A549 (cell line): ENCODE data around the gene EMILIN1. TPM values are rescaled to one million over a fixed set of nuclear protein-coding genes. Genes with fewer than 3 reads are reported as not detected.
"Not testable (repeated sequence)": the region's sequence is repeated elsewhere in the genome, so short reads cannot be mapped to it uniquely, and the experiment has no call there.

Source experiments
- ATAC-seq, 2 experiments: fragments of 200-7000 bp in 1 of 2; fragments of >200 bp in 1 of 2; cut with Nextera tagmentation in 1 of 2; cut with Tn5 transposase in 1 of 2; 3 replicates each; pipeline versions ENCODE4 v1.8.0 to v1.9.1; 2018 to 2020; ENCODE audit warnings: mild to moderate bottlenecking in 1 of 2, moderate library complexity in 1 of 2
- CTCF ChIA-PET: fragments of 300-600 bp; sonication (Branson Sonifier 250); formaldehyde crosslinking; extraction: SDS; loops from one replicate; lab custom pipeline; 2021; ENCODE audit warnings: antibody characterized with exemption, inconsistent platforms; lab: Yijun Ruan, JAX
- POLR2A ChIA-PET: fragments of 350-600 bp; formaldehyde crosslinking; extraction: SDS; loops from one replicate; lab custom pipeline; 2021; ENCODE audit warnings: antibody characterized with exemption, inconsistent platforms; lab: Yijun Ruan, JAX
- DNase-seq, 2 experiments: peaks; one replicate each; pipeline versions ENCODE4 v3.0.0 to v3.0.0-alpha.2; 2011 to 2016; ENCODE audit warnings: low read depth in 1 of 2, low spot score in 1 of 2
- FAIRE-seq: peaks from 2 replicates; lab custom pipeline; 2011; peaks lifted over from hg19 to GRCh38; lab: Jason Lieb, UNC
- H3K27ac ChIP-seq, 2 experiments: fragments of >200 bp; sonication (Bioruptor Twin); formaldehyde crosslinking; 3 replicates each; pipeline ENCODE4 v1.5.1; 2016 to 2017
- H3K4me1 ChIP-seq: fragments of >200 bp; sonication (Bioruptor Twin); formaldehyde crosslinking; 3 replicates; pipeline ENCODE4 v1.6.1; 2016
- H3K4me2 ChIP-seq: fragments of >200 bp; sonication (Bioruptor Twin); formaldehyde crosslinking; 3 replicates; pipeline ENCODE4 v1.6.1; 2016
- H3K4me3 ChIP-seq: fragments of >200 bp; sonication (Bioruptor Twin); formaldehyde crosslinking; 3 replicates; pipeline ENCODE4 v1.5.1; 2016
- H3K9me3 ChIP-seq: fragments of >200 bp; sonication (Bioruptor Twin); formaldehyde crosslinking; 3 replicates; pipeline ENCODE4 v1.6.1; 2016
- CEBPB ChIP-seq, 2 experiments: fragments of >200 bp in 1 of 2; sonication (Bioruptor Twin) in 1 of 2; formaldehyde crosslinking in 1 of 2; IDR thresholded peaks; 2 replicates each; pipeline ENCODE4 v1.6.1; 2012 to 2016
- CHD4 ChIP-seq: fragments of 200-600 bp; sonication (generic); IDR thresholded peaks from 2 replicates; pipeline ENCODE4 v1.6.1; 2016; ENCODE audit warnings: antibody characterized with exemption, mild to moderate bottlenecking, borderline replicate concordance
- EHF ChIP-seq: fragments of 250-450 bp; sonication (Bioruptor Pico); IDR thresholded peaks from 2 replicates; pipeline ENCODE4 v1.5.0; 2020; ENCODE audit warnings: mild to moderate bottlenecking
- EHMT2 ChIP-seq: fragments of 200-600 bp; sonication (generic); IDR thresholded peaks from 2 replicates; pipeline ENCODE4 v1.6.1; 2016; ENCODE audit warnings: antibody characterized with exemption, low read depth, mild to moderate bottlenecking, moderate library complexity
- EP300 ChIP-seq, 2 experiments: fragments of >200 bp; sonication (Bioruptor Twin); formaldehyde crosslinking; IDR thresholded peaks; 2 replicates in 1 of 2; 3 replicates in 1 of 2; pipeline ENCODE4 v1.6.1; 2016 to 2017
- FOSB ChIP-seq: fragments of 250-450 bp; sonication (Bioruptor Pico); IDR thresholded peaks from 2 replicates; pipeline ENCODE4 v1.5.0; 2020; ENCODE audit warnings: mild to moderate bottlenecking, moderate library complexity
- GATA3 ChIP-seq: IDR thresholded peaks from 2 replicates; pipeline ENCODE4 v1.6.1; 2012; ENCODE audit warnings: borderline replicate concordance
- HOXB5 ChIP-seq: fragments of 250-450 bp; sonication (Bioruptor Pico); IDR thresholded peaks from 2 replicates; pipeline ENCODE4 v1.5.0; 2020; ENCODE audit warnings: mild to moderate bottlenecking, moderate library complexity
- KDM5A ChIP-seq: fragments of 200-600 bp; sonication (generic); IDR thresholded peaks from 2 replicates; pipeline ENCODE4 v1.6.1; 2016; ENCODE audit warnings: antibody characterized with exemption, mild to moderate bottlenecking
- MAFK ChIP-seq: fragments of 450-650 bp; IDR thresholded peaks from 2 replicates; pipeline ENCODE4 v1.6.1; 2014; ENCODE audit not compliant: partially characterized antibody
- MAZ ChIP-seq: fragments of 150-350 bp; IDR thresholded peaks from 2 replicates; pipeline ENCODE4 v1.6.1; 2014; ENCODE audit warnings: antibody characterized with exemption, low read depth, low read length, borderline replicate concordance
- NFE2L2 ChIP-seq: fragments of 150-350 bp; conservative IDR thresholded peaks from 2 replicates; pipeline ENCODE4 v1.6.1; 2014; ENCODE audit warnings: low read length
- NPAS2 ChIP-seq: fragments of 250-450 bp; sonication (Bioruptor Pico); IDR thresholded peaks from 2 replicates; pipeline ENCODE4 v1.8.0; 2022; ENCODE audit warnings: mild to moderate bottlenecking, moderate library complexity, borderline replicate concordance
- RFX5 ChIP-seq: fragments of 450-650 bp; IDR thresholded peaks from 2 replicates; pipeline ENCODE4 v1.7.1; 2014; ENCODE audit warnings: antibody characterized with exemption, mild to moderate bottlenecking, moderate library complexity
- TP53 ChIP-seq: fragments of 250-450 bp; sonication (Bioruptor Pico); IDR thresholded peaks from 2 replicates; pipeline ENCODE4 v1.5.0; 2021; ENCODE audit warnings: mild to moderate bottlenecking, moderate library complexity
- ZC3H11A ChIP-seq: fragments of 450-650 bp; IDR thresholded peaks from 2 replicates; pipeline ENCODE4 v1.6.1; 2014; ENCODE audit warnings: antibody characterized with exemption, mild to moderate bottlenecking
- WGBS: methylation state at CpG from one replicate; pipeline ENCODE4 v1.1.6; 2017; ENCODE audit errors: missing lambda C conversion rate; 5-methylcytosine and 5-hydroxymethylcytosine counted together
- polyA plus RNA-seq, 4 experiments: library from polyadenylated mRNA; depleted of rRNA in 3 of 4; stranded (reverse); fragments of >200 nt; fragmentation: RNase III in 1 of 4; extraction: RNeasy Plus Mini Kit Qiagen cat#74134 plus additional on column Dnase treatment in 1 of 4; gene quantifications; 2 replicates in 3 of 4; 3 replicates in 1 of 4; pipeline ENCODE4 v1.2.3, GENCODE V29; 2011 to 2017
- TF ChIP-seq, protein P1 (sequence below): fragments of >200 bp; sonication (Bioruptor Twin); formaldehyde crosslinking; IDR thresholded peaks from 3 replicates; pipeline ENCODE4 v1.5.1; 2016
- TF ChIP-seq, protein P2 (sequence below): fragments of 250-450 bp; sonication (Bioruptor Pico); IDR thresholded peaks from 2 replicates; pipeline ENCODE4 v1.5.0; 2020; ENCODE audit warnings: low read depth, mild to moderate bottlenecking, moderate library complexity
- TF ChIP-seq, protein P3 (sequence below): fragments of 450-650 bp; IDR thresholded peaks from 2 replicates; pipeline ENCODE4 v1.6.1; 2014; ENCODE audit warnings: antibody characterized with exemption
- TF ChIP-seq, protein P4 (sequence below): fragments of >200 bp; sonication (Bioruptor Twin); formaldehyde crosslinking; IDR thresholded peaks from 2 replicates; pipeline ENCODE4 v1.6.1; 2016
- TF ChIP-seq, protein P5 (sequence below): fragments of 250-450 bp; sonication (Bioruptor Pico); IDR thresholded peaks from 2 replicates; pipeline ENCODE4 v1.5.0; 2021; ENCODE audit warnings: mild to moderate bottlenecking, moderate library complexity, borderline replicate concordance
- TF ChIP-seq, protein P6 (sequence below): IDR thresholded peaks from 2 replicates; pipeline ENCODE4 v1.6.1; 2012

EMILIN1 gene
- polyA plus RNA-seq, 2 of the 4 experiments (the other 2 are of a cell fraction) = 0.13 to 0.49 TPM

DNA sequence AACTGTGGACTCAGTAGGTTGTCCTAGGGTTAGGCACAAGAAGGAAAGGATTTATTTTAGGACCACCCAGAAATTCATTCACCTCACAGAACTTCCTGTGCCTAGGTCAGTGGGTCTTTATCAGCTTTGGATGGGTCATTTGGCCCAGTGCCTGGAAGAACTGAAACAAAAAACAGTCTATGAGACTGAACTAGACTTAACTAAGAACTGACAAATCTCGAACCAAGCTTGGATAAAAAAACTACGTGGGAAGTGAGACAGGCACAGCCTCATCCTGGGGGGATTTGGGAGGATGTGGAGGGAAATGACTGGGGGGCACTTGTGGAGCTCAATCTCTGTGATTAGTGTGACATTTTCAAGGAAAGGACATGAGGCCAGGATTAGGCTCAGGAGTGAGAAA is 4.6 kb upstream of the EMILIN1 start:
- Histone ChIP-seq H3K9me3 (no peaks in the 10 kb centered on the region), H3K4me1 (peaks cover 19% of the 10 kb centered on the region), H3K4me2 (no peak overlapping the region), H3K4me3 (no peak overlapping the region), H3K27ac (no peak overlapping the region)
- CTCF ChIA-PET = interaction anchor here (1.0 to 18.7 kb wide), 7 partner anchors 10 to 227 kb away, joined by 3 to 253 read pairs (median 4); partner anchors contain the start of genes AGBL5, EMILIN1 and KHK
- POLR2A ChIA-PET = no interaction called here
- ATAC-seq = no peak
- DNase-seq = no peak
- FAIRE-seq = no peak
- no peak for TF ChIP-seq EHMT2
- TF ChIP-seq, protein P1, sequence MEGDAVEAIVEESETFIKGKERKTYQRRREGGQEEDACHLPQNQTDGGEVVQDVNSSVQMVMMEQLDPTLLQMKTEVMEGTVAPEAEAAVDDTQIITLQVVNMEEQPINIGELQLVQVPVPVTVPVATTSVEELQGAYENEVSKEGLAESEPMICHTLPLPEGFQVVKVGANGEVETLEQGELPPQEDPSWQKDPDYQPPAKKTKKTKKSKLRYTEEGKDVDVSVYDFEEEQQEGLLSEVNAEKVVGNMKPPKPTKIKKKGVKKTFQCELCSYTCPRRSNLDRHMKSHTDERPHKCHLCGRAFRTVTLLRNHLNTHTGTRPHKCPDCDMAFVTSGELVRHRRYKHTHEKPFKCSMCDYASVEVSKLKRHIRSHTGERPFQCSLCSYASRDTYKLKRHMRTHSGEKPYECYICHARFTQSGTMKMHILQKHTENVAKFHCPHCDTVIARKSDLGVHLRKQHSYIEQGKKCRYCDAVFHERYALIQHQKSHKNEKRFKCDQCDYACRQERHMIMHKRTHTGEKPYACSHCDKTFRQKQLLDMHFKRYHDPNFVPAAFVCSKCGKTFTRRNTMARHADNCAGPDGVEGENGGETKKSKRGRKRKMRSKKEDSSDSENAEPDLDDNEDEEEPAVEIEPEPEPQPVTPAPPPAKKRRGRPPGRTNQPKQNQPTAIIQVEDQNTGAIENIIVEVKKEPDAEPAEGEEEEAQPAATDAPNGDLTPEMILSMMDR = no peak
- TF ChIP-seq, protein P2, sequence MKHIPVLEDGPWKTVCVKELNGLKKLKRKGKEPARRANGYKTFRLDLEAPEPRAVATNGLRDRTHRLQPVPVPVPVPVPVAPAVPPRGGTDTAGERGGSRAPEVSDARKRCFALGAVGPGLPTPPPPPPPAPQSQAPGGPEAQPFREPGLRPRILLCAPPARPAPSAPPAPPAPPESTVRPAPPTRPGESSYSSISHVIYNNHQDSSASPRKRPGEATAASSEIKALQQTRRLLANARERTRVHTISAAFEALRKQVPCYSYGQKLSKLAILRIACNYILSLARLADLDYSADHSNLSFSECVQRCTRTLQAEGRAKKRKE = no peak
- no peak for TF ChIP-seq CEBPB (IDR thresholded peaks at IDR 0.05)
- TF ChIP-seq NPAS2 (CRISPR knock-in tag) = no peak
- TF ChIP-seq NFE2L2 = no peak
- no peak for TF ChIP-seq FOSB
- no peak for TF ChIP-seq MAFK
- no peak for TF ChIP-seq GATA3
- no peak for TF ChIP-seq CHD4
- TF ChIP-seq ZC3H11A = no peak
- TF ChIP-seq HOXB5 (CRISPR knock-in tag) = no peak
- TF ChIP-seq, protein P3, sequence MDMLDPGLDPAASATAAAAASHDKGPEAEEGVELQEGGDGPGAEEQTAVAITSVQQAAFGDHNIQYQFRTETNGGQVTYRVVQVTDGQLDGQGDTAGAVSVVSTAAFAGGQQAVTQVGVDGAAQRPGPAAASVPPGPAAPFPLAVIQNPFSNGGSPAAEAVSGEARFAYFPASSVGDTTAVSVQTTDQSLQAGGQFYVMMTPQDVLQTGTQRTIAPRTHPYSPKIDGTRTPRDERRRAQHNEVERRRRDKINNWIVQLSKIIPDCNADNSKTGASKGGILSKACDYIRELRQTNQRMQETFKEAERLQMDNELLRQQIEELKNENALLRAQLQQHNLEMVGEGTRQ = no peak
- TF ChIP-seq, protein P4, sequence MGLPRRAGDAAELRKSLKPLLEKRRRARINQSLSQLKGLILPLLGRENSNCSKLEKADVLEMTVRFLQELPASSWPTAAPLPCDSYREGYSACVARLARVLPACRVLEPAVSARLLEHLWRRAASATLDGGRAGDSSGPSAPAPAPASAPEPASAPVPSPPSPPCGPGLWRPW = no peak
- TF ChIP-seq EP300 (IDR thresholded peaks at IDR 0.05) = no peak
- TF ChIP-seq, protein P5, sequence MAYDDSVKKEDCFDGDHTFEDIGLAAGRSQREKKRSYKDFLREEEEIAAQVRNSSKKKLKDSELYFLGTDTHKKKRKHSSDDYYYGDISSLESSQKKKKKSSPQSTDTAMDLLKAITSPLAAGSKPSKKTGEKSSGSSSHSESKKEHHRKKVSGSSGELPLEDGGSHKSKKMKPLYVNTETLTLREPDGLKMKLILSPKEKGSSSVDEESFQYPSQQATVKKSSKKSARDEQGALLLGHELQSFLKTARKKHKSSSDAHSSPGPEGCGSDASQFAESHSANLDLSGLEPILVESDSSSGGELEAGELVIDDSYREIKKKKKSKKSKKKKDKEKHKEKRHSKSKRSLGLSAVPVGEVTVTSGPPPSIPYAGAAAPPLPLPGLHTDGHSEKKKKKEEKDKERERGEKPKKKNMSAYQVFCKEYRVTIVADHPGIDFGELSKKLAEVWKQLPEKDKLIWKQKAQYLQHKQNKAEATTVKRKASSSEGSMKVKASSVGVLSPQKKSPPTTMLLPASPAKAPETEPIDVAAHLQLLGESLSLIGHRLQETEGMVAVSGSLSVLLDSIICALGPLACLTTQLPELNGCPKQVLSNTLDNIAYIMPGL (CRISPR knock-in tag) = no peak
- no peak for TF ChIP-seq RFX5
- TF ChIP-seq MAZ = no peak
- TF ChIP-seq KDM5A = no peak
- WGBS = 91% methylated on average over 2 of the region's 2 CpGs

DNA sequence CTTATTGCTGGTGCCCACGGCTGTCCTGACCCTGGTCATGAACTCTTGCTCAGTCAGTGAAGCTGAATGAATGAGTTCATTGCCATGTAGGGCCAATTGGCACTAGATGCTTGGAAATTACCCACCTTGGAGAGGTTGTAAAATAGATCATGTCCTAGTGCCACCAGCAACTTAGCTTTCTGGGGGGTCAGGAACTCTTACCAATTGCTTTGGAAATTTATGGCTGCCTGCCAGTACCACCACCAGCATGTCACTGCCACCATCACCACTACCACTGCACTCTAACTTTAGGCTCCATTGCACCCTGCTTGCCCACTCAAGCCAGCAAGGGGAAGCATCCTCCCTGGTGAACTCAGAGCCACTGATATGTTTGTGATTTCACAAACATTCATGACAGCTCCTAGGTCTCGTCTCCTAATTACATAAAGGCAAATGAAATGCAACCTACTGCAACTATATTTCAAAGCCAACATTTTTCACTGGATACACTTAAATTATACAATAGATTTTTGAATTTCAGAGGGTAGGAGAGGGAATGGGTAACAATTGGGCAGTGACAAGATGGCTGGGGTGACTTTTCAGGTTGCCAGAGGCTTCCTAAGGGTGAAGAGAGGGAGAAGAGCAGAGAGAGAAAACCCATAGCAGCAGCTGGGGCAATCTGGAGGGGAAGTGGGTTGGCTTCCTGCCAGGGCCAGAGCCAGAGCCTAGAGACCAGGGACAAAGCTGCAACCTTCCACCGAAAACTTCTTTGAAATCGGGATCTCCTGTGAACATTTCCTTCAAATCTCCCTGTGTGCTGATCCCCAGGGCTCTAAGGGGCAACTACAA is 3.5 kb upstream of the EMILIN1 start:
- ATAC-seq = no peak
- WGBS = 75% methylated on average over 4 of the region's 4 CpGs
- no peak for FAIRE-seq
- CTCF ChIA-PET = interaction anchor here (1.0 to 18.7 kb wide), 5 partner anchors 9 to 228 kb away, joined by 3 to 253 read pairs (median 4); partner anchors contain the start of genes AGBL5, EMILIN1 and KHK
- TF ChIP-seq, protein P6, sequence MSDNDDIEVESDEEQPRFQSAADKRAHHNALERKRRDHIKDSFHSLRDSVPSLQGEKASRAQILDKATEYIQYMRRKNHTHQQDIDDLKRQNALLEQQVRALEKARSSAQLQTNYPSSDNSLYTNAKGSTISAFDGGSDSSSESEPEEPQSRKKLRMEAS = no peak
- no peak for TF ChIP-seq TP53
- TF ChIP-seq EHF (CRISPR knock-in tag) = no peak
- POLR2A ChIA-PET = no interaction called here
- H3K4me2 ChIP-seq = no peak overlapping the region
- no peak overlapping the region for H3K4me3 ChIP-seq
- DNase-seq = no peak
- peaks cover 13% of the 10 kb centered on the region for H3K4me1 ChIP-seq
- no peaks in the 10 kb centered on the region for H3K9me3 ChIP-seq
- no peak overlapping the region for H3K27ac ChIP-seq

DNA sequence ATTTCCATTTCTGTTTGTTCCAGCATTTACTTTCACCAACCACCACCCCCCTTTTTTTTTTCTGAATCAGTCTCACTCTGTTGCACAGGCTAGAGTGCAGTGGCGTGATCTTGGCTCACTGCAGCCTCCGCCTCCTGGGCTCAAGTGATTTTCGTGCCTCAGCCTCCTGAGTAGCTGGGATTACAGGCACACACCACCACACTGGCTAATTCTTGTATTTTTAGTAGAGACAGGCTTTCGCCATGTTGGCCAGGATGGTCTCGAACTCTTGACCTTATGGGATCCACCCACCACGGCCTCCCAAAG is 2.9 kb upstream of the EMILIN1 start:
- POLR2A ChIA-PET, H3K4me2 ChIP-seq, DNase-seq, H3K4me1 ChIP-seq, ATAC-seq, FAIRE-seq, H3K4me3 ChIP-seq, H3K9me3 ChIP-seq, H3K27ac ChIP-seq: not testable (repeated sequence)
- CTCF ChIA-PET = interaction anchor here (13.3 to 18.7 kb wide), 2 partner anchors 8 to 20 kb away, joined by 143 to 253 read pairs; partner anchors contain the start of genes AGBL5, EMILIN1 and KHK
- 82% methylated on average over 6 of the region's 6 CpGs for WGBS
